WTC11 (cell line): ENCODE measurements around the gene ANGEL2.

Experiments used
- CTCF ChIP-seq: fragments of 200-600 bp; IDR thresholded peaks from 2 replicates; pipeline ENCODE4 v1.8.0; 2022; ENCODE audit warnings: antibody characterized with exemption
- HMGA2 ChIP-seq: fragments of 250-450 bp; sonication (Bioruptor Pico); IDR thresholded peaks from 2 replicates; pipeline ENCODE4 v1.4.0; 2021; ENCODE audit warnings: mild to moderate bottlenecking, moderate library complexity
- ZNF232 ChIP-seq: sonication (generic); formaldehyde crosslinking; IDR thresholded peaks from 2 replicates; pipeline ENCODE4 v1.8.0; 2022; ENCODE audit warnings: mild to moderate bottlenecking, missing genetic modification reagents

- no peak for TF ChIP-seq ZNF232 (CRISPR knock-in tag)
- no peak for TF ChIP-seq CTCF
- no peak for TF ChIP-seq HMGA2
Measured at GRCh38 chr1:212981025-212981495, 34.6 kb downstream of the ANGEL2 start.
